SK-N-MC (cell line): ENCODE results near the gene PROCR.
"Not testable (repeated sequence)": the region's sequence is repeated elsewhere in the genome, so short reads cannot be mapped to it uniquely, and the experiment has no call there.

Source experiments
- DNase-seq: peaks from one replicate; pipeline ENCODE4 v3.0.0-alpha.2; 2011; ENCODE audit warnings: low read depth, low spot score
- H3K27ac ChIP-seq: fragments of 200-600 bp; sonication (generic); 2 replicates; pipeline ENCODE4 v1.5.1; 2016; ENCODE audit warnings: mixed run types
- H3K36me3 ChIP-seq: fragments of 200-600 bp; sonication (generic); 2 replicates; pipeline ENCODE4 v1.6.1; 2017; ENCODE audit warnings: antibody characterized with exemption, low read length, mixed read lengths; ENCODE audit not compliant: insufficient read depth
- H3K4me3 ChIP-seq: fragments of 200-600 bp; sonication (generic); 2 replicates; pipeline ENCODE4 v1.5.1; 2016
- H3K9ac ChIP-seq: fragments of 200-600 bp; sonication (generic); 2 replicates; pipeline ENCODE4 v1.8.0; 2017; ENCODE audit warnings: mixed run types, mixed read lengths; ENCODE audit not compliant: insufficient read length
- H3K9me3 ChIP-seq: fragments of 200-600 bp; sonication (generic); 2 replicates; pipeline ENCODE4 v1.6.1; 2017; ENCODE audit warnings: low read depth, mild to moderate bottlenecking, antibody characterized with exemption, low read length, moderate library complexity, mixed read lengths
- EZH2 ChIP-seq: fragments of 200-600 bp; sonication (generic); IDR thresholded peaks from one replicate; pipeline ENCODE4 v1.6.1; 2017; ENCODE audit warnings: antibody characterized with exemption
- FOXP2 ChIP-seq: optimal IDR thresholded peaks from 2 replicates; pipeline ENCODE3; 2011; ENCODE audit warnings: mild to moderate bottlenecking, moderate library complexity; ENCODE audit not compliant: insufficient read depth; ENCODE audit errors: extremely low read length, control extremely low read depth
- POLR2AphosphoS5 ChIP-seq: IDR thresholded peaks from 2 replicates; pipeline ENCODE4 v1.6.1; 2012; ENCODE audit warnings: mild to moderate bottlenecking, low read depth, low read length, borderline replicate concordance

Gene PROCR

GRCh38 chr20:35200267-35200666 is 28.4 kb downstream of the PROCR start:
- no peak overlapping the region for H3K9ac ChIP-seq

GRCh38 chr20:35201467-35201866 is 29.6 kb downstream of the PROCR start:
- H3K27ac ChIP-seq, DNase-seq, H3K9me3 ChIP-seq, H3K4me3 ChIP-seq, H3K9ac ChIP-seq, H3K36me3 ChIP-seq: not testable (repeated sequence)

More at GRCh38 chr20:35200267-35200666, 28.4 kb downstream of the PROCR start:
- H3K36me3 ChIP-seq: no peaks in the 10 kb centered on the region
- H3K4me3 ChIP-seq: no peak overlapping the region
- H3K27ac ChIP-seq: no peak overlapping the region
- DNase-seq: no peak
- TF ChIP-seq EZH2: no peak
- TF ChIP-seq FOXP2: no peak
- TF ChIP-seq POLR2AphosphoS5: no peak
- peaks cover 8% of the 10 kb centered on the region; the same call in 1 of the 2 replicates for H3K9me3 ChIP-seq

- TF ChIP-seq EZH2: no peak
- no peak for TF ChIP-seq POLR2AphosphoS5
- Histone ChIP-seq H3K4me3 (no peak overlapping the region), H3K9me3 (no peaks in the 10 kb centered on the region; the same call in 1 of the 2 replicates), H3K27ac (no peak overlapping the region), H3K9ac (no peak overlapping the region), H3K36me3 (no peaks in the 10 kb centered on the region)
- no peak for DNase-seq
Measured at GRCh38 chr20:35206802-35207201, 34.9 kb downstream of the PROCR start.

GRCh38 chr20:35207950-35208611 is 36.2 kb downstream of the PROCR start:
- TF ChIP-seq EZH2: no peak
- no peak for TF ChIP-seq POLR2AphosphoS5
- no peak for TF ChIP-seq FOXP2
- Histone ChIP-seq H3K9me3 (no peaks in the 10 kb centered on the region; the same call in 1 of the 2 replicates), H3K27ac (no peak overlapping the region), H3K36me3 (no peaks in the 10 kb centered on the region), H3K4me3 (no peak overlapping the region), H3K9ac (no peak overlapping the region)
- peak; percentile 58 for DNase-seq

- Histone ChIP-seq H3K27ac (no peak overlapping the region), H3K9me3 (no peaks in the 10 kb centered on the region), H3K4me3 (no peak overlapping the region), H3K36me3 (no peaks in the 10 kb centered on the region), H3K9ac (no peak overlapping the region)
- no peak for TF ChIP-seq EZH2
- no peak for TF ChIP-seq POLR2AphosphoS5
- TF ChIP-seq FOXP2: no peak
- no peak for DNase-seq
Measured at GRCh38 chr20:35215066-35215956, 43.4 kb downstream of the PROCR start.

- Histone ChIP-seq H3K27ac (no peak overlapping the region), H3K36me3 (no peaks in the 10 kb centered on the region), H3K9me3 (no peaks in the 10 kb centered on the region), H3K4me3 (no peak overlapping the region), H3K9ac (no peak overlapping the region)
- TF ChIP-seq POLR2AphosphoS5 (no peak), EZH2 (no peak), FOXP2 (no peak)
- DNase-seq: no peak
Measured at GRCh38 chr20:35216541-35216940, 44.7 kb downstream of the PROCR start.

- DNase-seq: no peak
- Histone ChIP-seq H3K27ac (no peak overlapping the region), H3K9ac (no peak overlapping the region), H3K36me3 (no peaks in the 10 kb centered on the region), H3K4me3 (no peak overlapping the region), H3K9me3 (no peaks in the 10 kb centered on the region)
- TF ChIP-seq FOXP2 (no peak), POLR2AphosphoS5 (no peak), EZH2 (no peak)
Measured at GRCh38 chr20:35223941-35224340, 52.1 kb downstream of the PROCR start.

- no peak for TF ChIP-seq FOXP2
- H3K9ac ChIP-seq: no peak overlapping the region
- no peaks in the 10 kb centered on the region for H3K9me3 ChIP-seq
- no peak overlapping the region for H3K27ac ChIP-seq
- DNase-seq: no peak
- no peaks in the 10 kb centered on the region for H3K36me3 ChIP-seq
- H3K4me3 ChIP-seq: no peak overlapping the region
Measured at GRCh38 chr20:35224536-35224935, 52.7 kb downstream of the PROCR start.

- H3K9ac ChIP-seq: no peak overlapping the region
- H3K9me3 ChIP-seq: no peaks in the 10 kb centered on the region
- DNase-seq: no peak
- H3K4me3 ChIP-seq: no peak overlapping the region
- no peak overlapping the region for H3K27ac ChIP-seq
- peak; percentile 39 for TF ChIP-seq EZH2
- no peak for TF ChIP-seq FOXP2
- TF ChIP-seq POLR2AphosphoS5: no peak
- H3K36me3 ChIP-seq: no peaks in the 10 kb centered on the region
Measured at GRCh38 chr20:35225319-35226125, 53.6 kb downstream of the PROCR start.
